GM12872 (cell line): ENCODE results near the gene RAI2.

Experiments
- CTCF ChIP-seq: IDR thresholded peaks from 3 replicates; pipeline ENCODE4 v1.5.1; 2011; ENCODE audit warnings: low read depth, mild to moderate bottlenecking, low read length, moderate library complexity; ENCODE audit not compliant: insufficient read depth

The RAI2 gene

GRCh38 chrX:17860179-17860780 is 818 bp downstream of the RAI2 start:
- TF ChIP-seq CTCF = no peak

- TF ChIP-seq CTCF = no peak
Observed at GRCh38 chrX:17859609-17860178, 1.4 kb downstream of the RAI2 start.

GRCh38 chrX:17854531-17854930 is 6.6 kb downstream of the RAI2 start:
- no peak for TF ChIP-seq CTCF

- no peak for TF ChIP-seq CTCF
Observed at GRCh38 chrX:17854069-17854468, 7.0 kb downstream of the RAI2 start.

- TF ChIP-seq CTCF = no peak
Observed at GRCh38 chrX:17851874-17852273, 9.2 kb downstream of the RAI2 start.

GRCh38 chrX:17848545-17849265 is 12.4 kb downstream of the RAI2 start:
- no peak for TF ChIP-seq CTCF

GRCh38 chrX:17846045-17846444 is 15.1 kb downstream of the RAI2 start:
- TF ChIP-seq CTCF = no peak
